ENCODE results near the gene SERPINA4. TPM values are rescaled to one million over a fixed set of nuclear protein-coding genes. Genes with fewer than 3 reads are reported as not detected.

Gene SERPINA4
- total RNA-seq, 1 donor from 2014 or later, result not detected

GRCh38 chr14:94544726-94545125 lies 16.5 kb upstream of the SERPINA4 start:
- Histone ChIP-seq H3F3A (ENCODE audit: low read depth) (peaks cover 2% of the 10 kb centered on the region), H3K27me3 (no peaks in the 10 kb centered on the region), H2AFZ (replicated peaks) (no peak overlapping the region), H3K9ac (no peak overlapping the region), H3K4me1 (peaks cover 4% of the 10 kb centered on the region), H3K27ac (no peak overlapping the region), H3K9me3 (ENCODE audit: low read depth) (no peaks in the 10 kb centered on the region), H3K79me2 (ENCODE audit: low read depth) (no peaks in the 10 kb centered on the region), H3K36me3 (no peaks in the 10 kb centered on the region), H3K4me2 (no peak overlapping the region), H3K4me3 (no peak overlapping the region), H4K20me1 (ENCODE audit: low read depth) (no peaks in the 10 kb centered on the region)
- Mint-ChIP-seq H3K27me3 (ENCODE audit: insufficient read depth, low read depth) (peaks cover 8% of the 10 kb centered on the region), H3K4me1 (peaks cover 42% of the 10 kb centered on the region), H3K27ac (no peak overlapping the region), H3K9me3 (peaks cover 2% of the 10 kb centered on the region), H3K36me3 (no peaks in the 10 kb centered on the region), H3K4me3 (no peak overlapping the region)
- DNase-seq (ENCODE audit: low spot score), result no peak
- TF ChIP-seq CTCF (IDR thresholded peaks at IDR 0.05), result no peak
- TF ChIP-seq EZH2 (IDR thresholded peaks at IDR 0.05), result no peak
- TF ChIP-seq EZH2phosphoT487 (IDR thresholded peaks at IDR 0.05), result no peak

- peaks cover 2% of the 10 kb centered on the region for H3K9me3 Mint-ChIP-seq
- Histone ChIP-seq H3K9ac (no peak overlapping the region), H3K27me3 (no peaks in the 10 kb centered on the region), H3K4me3 (no peak overlapping the region), H3K27ac (no peak overlapping the region), H3K4me2 (no peak overlapping the region), H3K4me1 (peaks cover 6% of the 10 kb centered on the region), H3F3A (ENCODE audit: low read depth) (peaks cover 8% of the 10 kb centered on the region), H4K20me1 (ENCODE audit: low read depth) (no peaks in the 10 kb centered on the region), H3K36me3 (no peaks in the 10 kb centered on the region), H3K9me3 (ENCODE audit: low read depth) (no peaks in the 10 kb centered on the region), H3K79me2 (ENCODE audit: low read depth) (no peaks in the 10 kb centered on the region), H2AFZ (replicated peaks) (no peak overlapping the region)
- H3K27ac Mint-ChIP-seq, result no peak overlapping the region
- peak; percentile 62 for DNase-seq (ENCODE audit: low spot score)
- H3K4me1 Mint-ChIP-seq, result peaks cover 36% of the 10 kb centered on the region
- peaks cover 12% of the 10 kb centered on the region for H3K27me3 Mint-ChIP-seq (ENCODE audit: insufficient read depth, low read depth)
- no peaks in the 10 kb centered on the region for H3K36me3 Mint-ChIP-seq
- no peak for TF ChIP-seq EZH2phosphoT487 (IDR thresholded peaks at IDR 0.05)
- TF ChIP-seq EZH2 (IDR thresholded peaks at IDR 0.05), result no peak
- TF ChIP-seq CTCF (IDR thresholded peaks at IDR 0.05), result no peak
- H3K4me3 Mint-ChIP-seq, result no peak overlapping the region
Observed at GRCh38 chr14:94545131-94545841, 16.0 kb upstream of the SERPINA4 start.

DNA sequence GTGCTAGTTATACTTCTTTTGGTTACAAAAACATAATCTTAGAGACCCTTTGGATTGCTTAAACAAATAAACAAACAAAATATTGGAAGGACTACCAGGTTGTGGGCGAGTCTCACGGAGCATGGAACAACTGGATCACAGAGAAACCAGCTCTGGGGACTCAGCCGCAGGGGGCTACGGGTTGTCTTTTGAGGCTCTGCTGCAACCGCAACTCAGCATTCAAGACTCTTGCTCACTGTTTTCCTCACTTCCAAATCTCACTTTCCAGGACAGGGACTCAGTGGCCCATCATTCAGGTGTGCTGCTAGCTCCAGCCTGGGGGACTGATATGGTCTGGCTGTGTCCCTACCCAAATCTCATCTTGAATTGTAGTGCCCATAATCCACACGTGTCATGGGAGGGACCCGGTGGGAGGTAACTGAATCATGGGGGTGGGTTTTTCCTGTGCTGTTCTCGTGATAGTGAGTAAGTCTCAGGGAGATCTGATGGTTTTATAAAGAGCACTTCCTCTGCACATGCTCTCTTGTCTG lies 14.0 kb upstream of the SERPINA4 start:
- no peak overlapping the region for H3K4me3 ChIP-seq
- peaks cover 12% of the 10 kb centered on the region for H3F3A ChIP-seq (ENCODE audit: low read depth)
- Mint-ChIP-seq H3K27ac (no peak overlapping the region), H3K36me3 (no peaks in the 10 kb centered on the region), H3K4me1 (peaks cover 29% of the 10 kb centered on the region), H3K4me3 (no peak overlapping the region), H3K27me3 (ENCODE audit: insufficient read depth, low read depth) (peaks cover 11% of the 10 kb centered on the region), H3K9me3 (peaks cover 3% of the 10 kb centered on the region)
- DNase-seq (ENCODE audit: low spot score), result no peak
- no peaks in the 10 kb centered on the region for H4K20me1 ChIP-seq (ENCODE audit: low read depth)
- no peaks in the 10 kb centered on the region for H3K27me3 ChIP-seq
- no peak overlapping the region for H3K9ac ChIP-seq
- H3K9me3 ChIP-seq (ENCODE audit: low read depth), result no peaks in the 10 kb centered on the region
- no peak for TF ChIP-seq CTCF (IDR thresholded peaks at IDR 0.05)
- no peak for TF ChIP-seq EZH2 (IDR thresholded peaks at IDR 0.05)
- no peak for TF ChIP-seq EZH2phosphoT487 (IDR thresholded peaks at IDR 0.05)
- H3K27ac ChIP-seq, result no peak overlapping the region
- H3K4me1 ChIP-seq, result peaks cover 4% of the 10 kb centered on the region
- no peaks in the 10 kb centered on the region for H3K36me3 ChIP-seq
- H3K79me2 ChIP-seq (ENCODE audit: low read depth), result no peaks in the 10 kb centered on the region
- no peak overlapping the region for H3K4me2 ChIP-seq
- no peak overlapping the region for H2AFZ ChIP-seq (replicated peaks)

Measured in neural progenitor cell (in vitro differentiated cells).